HG02610 (cell line): ENCODE data around the gene GIPC2.
"Not testable (repeated sequence)": the region's sequence is repeated elsewhere in the genome, so short reads cannot be mapped to it uniquely, and the experiment has no call there.

ENCODE experiments used
- ATAC-seq: cut with Tn5 transposase; IDR thresholded peaks from one replicate; pipeline ENCODE4 v1.9.1; 2021; ENCODE audit warnings: mild to moderate bottlenecking, moderate library complexity; ENCODE audit not compliant: unreplicated experiment

Gene GIPC2

DNA sequence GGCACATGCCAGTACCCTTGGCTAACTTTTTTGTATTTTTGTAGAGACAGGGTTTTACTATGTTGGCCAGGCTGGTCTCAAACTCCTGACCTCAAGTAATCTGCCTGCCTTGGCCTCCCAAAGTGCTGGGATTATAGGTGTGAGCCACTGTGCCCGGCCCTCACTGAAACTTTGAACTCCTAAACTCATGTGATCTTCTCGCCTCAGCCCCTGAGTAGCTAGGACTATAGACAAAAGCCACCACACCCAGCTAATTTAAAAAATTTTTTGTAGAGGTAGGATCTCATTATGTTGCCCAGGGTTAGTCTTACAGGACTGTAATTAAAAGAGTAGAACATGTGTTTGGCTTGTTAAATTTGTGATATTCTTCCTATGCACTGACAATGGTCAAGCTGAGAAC lies 19.1 kb downstream of the GIPC2 start:
- not testable (repeated sequence) for ATAC-seq

GRCh38 chr1:78068681-78069283 lies 23.0 kb downstream of the GIPC2 start:
- no peak for ATAC-seq

DNA sequence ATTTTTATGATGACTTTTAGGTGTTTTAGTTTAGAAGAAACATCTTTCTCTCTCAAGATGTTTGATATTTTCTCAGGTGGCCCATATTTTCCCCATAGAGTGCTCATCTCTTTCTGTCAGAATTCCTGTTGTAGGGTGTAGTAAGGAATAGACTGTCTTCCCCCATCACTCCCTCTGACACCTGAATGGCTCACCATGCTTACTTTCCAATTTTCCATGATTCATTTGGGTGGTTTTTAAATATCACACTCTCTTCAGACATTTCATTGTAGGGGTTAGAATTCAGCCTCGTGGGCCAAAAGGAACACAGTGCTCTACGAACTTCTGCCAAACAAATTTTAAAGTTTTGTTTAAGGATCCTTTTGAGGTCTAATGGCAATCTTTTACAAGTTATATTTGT lies 24.0 kb downstream of the GIPC2 start:
- no peak for ATAC-seq

- no peak for ATAC-seq
Measured at GRCh38 chr1:78070210-78070609, 24.4 kb downstream of the GIPC2 start.

GRCh38 chr1:78070758-78071157 lies 25.0 kb downstream of the GIPC2 start:
- peak; percentile 96 for ATAC-seq

DNA sequence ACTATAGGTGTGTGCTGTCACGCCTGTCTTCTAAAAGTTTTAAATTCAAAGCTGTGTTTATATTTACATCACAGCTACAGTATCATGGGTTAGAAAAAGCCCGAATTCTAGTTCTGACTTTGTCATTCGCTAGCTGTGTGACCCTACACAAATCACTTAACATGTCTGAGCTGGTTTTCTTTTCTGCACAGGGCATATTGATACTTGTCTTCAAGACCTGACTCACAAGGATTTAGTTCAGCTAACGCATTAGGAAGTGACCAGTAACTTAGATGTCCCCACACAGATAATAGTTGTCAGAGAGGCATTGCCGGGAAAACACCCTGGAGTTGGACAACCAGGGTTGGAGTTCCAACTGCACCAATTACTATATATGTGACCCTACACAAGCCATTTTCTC lies 25.9 kb downstream of the GIPC2 start:
- ATAC-seq = no peak

DNA sequence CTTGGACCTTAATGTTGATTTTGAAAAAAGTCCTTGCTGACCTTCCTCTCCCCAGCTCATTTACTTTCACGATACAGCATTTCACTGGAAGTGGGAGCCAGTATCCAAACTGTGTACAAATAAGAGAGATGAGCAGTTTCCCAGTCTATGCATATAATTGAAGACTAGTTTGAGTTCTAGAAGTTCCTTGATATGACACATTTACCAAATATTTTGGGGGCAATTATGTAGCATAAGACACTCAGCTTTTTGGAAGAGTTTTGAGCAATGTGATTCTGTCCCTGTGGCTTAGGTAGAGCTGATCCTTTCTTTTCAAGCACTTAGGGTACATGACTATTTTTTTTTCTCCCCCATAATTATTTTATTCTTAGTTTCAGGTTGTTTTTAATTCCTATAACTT lies 26.4 kb downstream of the GIPC2 start:
- no peak for ATAC-seq

GRCh38 chr1:78073441-78073840 lies 27.7 kb downstream of the GIPC2 start:
- ATAC-seq = no peak

DNA sequence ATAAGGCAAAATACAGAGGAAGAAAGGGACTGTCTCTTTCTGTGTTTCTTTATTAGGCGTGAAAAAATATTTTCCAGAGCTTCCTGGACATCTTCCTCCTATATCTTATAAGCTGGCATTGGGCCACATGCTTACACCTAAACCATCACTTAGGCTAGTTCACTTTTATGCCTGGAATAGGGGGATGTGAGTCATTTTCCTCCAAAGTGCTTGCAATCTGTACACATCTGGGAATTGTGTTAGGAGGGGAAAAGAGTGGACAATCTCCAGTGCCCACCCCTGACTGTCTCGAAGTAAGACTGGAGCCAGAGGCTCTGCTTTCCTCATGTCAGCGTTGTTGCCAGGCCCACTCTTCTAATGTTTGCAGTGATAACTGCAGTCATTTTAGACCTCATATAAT lies 29.9 kb downstream of the GIPC2 start:
- ATAC-seq = no peak

- ATAC-seq = no peak
Measured at GRCh38 chr1:78078358-78078757, 32.6 kb downstream of the GIPC2 start.

DNA sequence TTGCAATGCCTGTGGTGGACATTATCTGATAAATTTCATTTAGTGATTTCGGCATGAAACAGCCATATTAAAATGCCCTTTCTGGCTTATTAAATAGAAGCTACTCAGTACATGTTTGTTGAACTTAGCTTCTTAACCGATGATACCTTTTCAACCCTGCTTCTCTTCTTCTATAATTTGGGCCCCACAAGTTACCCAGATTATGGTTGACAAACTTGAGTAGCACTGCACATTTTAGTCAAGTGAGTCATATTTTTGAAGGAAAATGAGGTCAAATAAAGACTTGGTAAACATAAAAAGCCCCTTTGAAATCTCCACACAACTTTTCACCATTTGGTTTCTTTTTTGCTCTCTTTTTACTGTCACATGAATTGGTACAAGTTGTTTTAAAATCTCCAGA lies 33.8 kb downstream of the GIPC2 start:
- no peak for ATAC-seq

GRCh38 chr1:78080767-78081166 lies 35.0 kb downstream of the GIPC2 start:
- ATAC-seq = no peak

DNA sequence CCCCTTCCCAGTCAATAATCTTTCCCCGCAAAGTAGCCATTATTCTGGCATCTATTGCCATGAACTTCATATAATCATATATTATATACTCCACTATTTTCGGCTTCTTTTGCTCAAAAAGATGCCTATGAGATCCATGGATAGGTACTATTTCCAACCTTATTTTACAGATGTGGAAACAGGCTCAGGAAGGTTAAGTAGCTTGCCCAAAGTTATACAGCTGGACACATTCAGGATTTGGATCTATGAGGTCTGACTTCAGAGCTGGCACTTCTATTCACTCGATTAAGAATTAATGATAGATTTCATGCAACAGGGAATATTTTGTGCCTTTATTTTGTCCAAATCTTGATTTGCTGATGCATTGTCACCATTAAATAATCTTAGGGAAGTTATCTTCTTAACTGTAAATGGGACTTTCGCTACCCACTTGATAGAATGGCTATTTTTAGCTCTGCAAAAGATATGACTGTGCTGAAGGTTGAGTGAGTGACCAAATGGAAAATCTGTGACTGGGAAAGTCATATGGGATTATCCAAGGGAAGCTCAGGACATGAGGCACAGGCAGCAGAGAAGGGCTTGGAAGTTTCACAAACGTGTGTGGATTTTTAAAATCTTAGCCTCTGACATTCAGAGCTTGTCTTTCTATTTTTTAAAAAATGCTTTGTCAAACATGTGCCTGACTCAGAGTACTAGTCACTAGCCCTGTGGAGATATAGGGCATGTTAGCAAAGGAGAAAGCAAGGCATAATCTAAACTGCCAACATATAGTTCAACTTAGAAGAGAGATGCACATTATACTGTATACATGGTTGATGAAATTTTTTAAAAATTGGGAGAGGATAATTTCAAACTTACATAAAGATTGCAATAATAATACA lies 36.5 kb downstream of the GIPC2 start:
- no peak for ATAC-seq

DNA sequence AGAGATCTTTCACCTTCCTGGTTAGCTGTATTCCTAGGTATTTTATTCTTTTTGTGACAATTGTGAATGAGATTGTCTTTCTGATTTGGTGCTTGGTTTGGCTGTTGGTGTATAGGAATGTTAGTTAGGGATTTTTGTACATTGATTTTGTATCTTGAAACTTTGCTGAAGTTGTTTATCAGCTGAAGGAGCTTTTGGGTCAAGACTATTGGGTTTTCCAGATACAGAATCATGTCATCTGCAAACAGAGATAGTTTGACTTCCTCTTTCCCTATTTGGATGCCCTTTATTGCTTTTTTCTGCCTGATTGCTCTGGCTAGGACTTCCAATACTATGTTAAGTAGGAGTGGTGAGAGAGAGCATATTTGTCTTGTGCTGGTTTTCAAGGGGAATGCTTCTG lies 38.9 kb downstream of the GIPC2 start:
- ATAC-seq = not testable (repeated sequence)

GRCh38 chr1:78086697-78087096 lies 40.9 kb downstream of the GIPC2 start:
- no peak for ATAC-seq

DNA sequence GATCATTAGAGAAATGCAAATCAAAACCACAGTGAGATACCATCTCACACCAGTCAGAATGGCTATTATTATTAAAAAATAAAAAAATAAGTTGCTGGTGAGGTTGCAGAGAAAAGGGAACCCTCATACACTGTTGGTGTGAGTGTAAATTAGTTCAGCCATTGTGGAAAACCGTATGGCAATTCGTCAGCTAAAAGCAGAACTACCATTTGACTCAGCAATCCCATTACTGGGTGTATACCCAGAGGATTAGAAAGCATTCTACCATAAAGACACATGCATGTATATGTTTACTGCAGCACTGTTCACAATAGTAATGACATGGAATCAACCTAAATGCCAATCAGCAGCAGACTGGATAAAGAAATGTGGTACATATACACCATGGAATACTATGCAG lies 42.2 kb downstream of the GIPC2 start:
- ATAC-seq = peak; percentile 82

GRCh38 chr1:78088486-78088885 lies 42.7 kb downstream of the GIPC2 start:
- ATAC-seq = peak; percentile 69

- no peak for ATAC-seq
Measured at GRCh38 chr1:78089010-78089409, 43.2 kb downstream of the GIPC2 start.

GRCh38 chr1:78090472-78091133 lies 44.8 kb downstream of the GIPC2 start:
- ATAC-seq = no peak

GRCh38 chr1:78091215-78091813 lies 45.5 kb downstream of the GIPC2 start:
- ATAC-seq = no peak

- no peak for ATAC-seq
Measured at GRCh38 chr1:78091886-78092285, 46.1 kb downstream of the GIPC2 start.

DNA sequence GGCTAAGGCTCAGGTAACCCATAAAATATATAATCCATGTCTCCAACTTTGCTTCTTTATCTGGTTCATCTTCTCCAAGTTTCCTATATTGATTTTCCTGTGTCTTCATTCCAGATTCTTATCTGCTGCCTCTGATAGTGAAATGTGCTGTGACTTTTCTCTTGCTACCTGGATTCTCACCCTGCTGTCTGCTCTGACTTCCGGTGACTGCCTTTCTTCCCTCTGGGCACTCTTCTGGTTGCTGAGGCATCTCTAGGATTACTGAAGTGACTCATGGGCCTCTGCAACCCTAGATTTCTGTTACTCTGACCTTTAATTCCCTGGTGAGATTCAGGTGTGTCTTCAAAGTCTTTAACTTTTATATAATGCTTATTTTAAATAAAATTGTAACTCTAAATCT lies 46.9 kb downstream of the GIPC2 start:
- no peak for ATAC-seq
